K562 (cell line): ENCODE measurements around the gene B4GALT5. TPM values are rescaled to one million over a fixed set of nuclear protein-coding genes. Genes with fewer than 3 reads are reported as not detected.

Source experiments
- BRD4 ChIP-seq: fragments of 200-600 bp; sonication (generic); IDR thresholded peaks from 2 replicates; pipeline ENCODE4 v1.6.1; 2017; ENCODE audit warnings: inconsistent platforms
- CEBPB ChIP-seq: fragments of 450-650 bp; IDR thresholded peaks from 2 replicates; pipeline ENCODE4 v1.6.1; 2016; ENCODE audit warnings: missing genetic modification characterization, missing compliant biosample characterization
- ELF2 ChIP-seq: fragments of 250-450 bp; sonication (Bioruptor Pico); IDR thresholded peaks from 2 replicates; pipeline ENCODE4 v1.5.0; 2021; ENCODE audit warnings: mild to moderate bottlenecking
- FOXJ2 ChIP-seq: fragments of 200-800 bp; sonication (Bioruptor generic); IDR thresholded peaks from 2 replicates; pipeline ENCODE4 v1.6.1; 2016; ENCODE audit warnings: missing genetic modification characterization, missing compliant biosample characterization
- HDAC6 ChIP-seq: IDR thresholded peaks from 2 replicates; pipeline ENCODE4 v1.6.1; 2012; ENCODE audit warnings: low read depth, mild to moderate bottlenecking, control low read depth, inconsistent platforms, low read length, moderate library complexity
- PCBP1 ChIP-seq: fragments of 200-400 bp; formaldehyde crosslinking; IDR thresholded peaks from 2 replicates; pipeline ENCODE4 v1.6.1; 2018; ENCODE audit warnings: mild to moderate bottlenecking, low read depth, low read length; ENCODE audit not compliant: poor library complexity, severe bottlenecking
- RBBP5 ChIP-seq: fragments of 200-600 bp; sonication (generic); IDR thresholded peaks from 2 replicates; pipeline ENCODE4 v1.6.1; 2012; ENCODE audit warnings: borderline replicate concordance, mild to moderate bottlenecking, low read length, control low read depth, inconsistent platforms; ENCODE audit not compliant: insufficient read depth, poor library complexity, severe bottlenecking
- RFX1 ChIP-seq: fragments of 450-650 bp; IDR thresholded peaks from 2 replicates; pipeline ENCODE4 v1.6.1; 2016; ENCODE audit warnings: mild to moderate bottlenecking, moderate library complexity
- SMARCC2 ChIP-seq: fragments of 450-650 bp; IDR thresholded peaks from 2 replicates; pipeline ENCODE4 v1.6.1; 2017; ENCODE audit warnings: antibody characterized with exemption, moderate library complexity, mild to moderate bottlenecking, low read depth
- TGIF2 ChIP-seq: sonication (generic); formaldehyde crosslinking; IDR thresholded peaks from 2 replicates; pipeline ENCODE4 v1.8.1; 2022; ENCODE audit warnings: mild to moderate bottlenecking, missing genetic modification reagents, moderate library complexity
- ZNF347 ChIP-seq: fragments of 450-650 bp; formaldehyde crosslinking; IDR thresholded peaks from 2 replicates; pipeline ENCODE4 v1.4.0; 2020; ENCODE audit warnings: low read depth, mild to moderate bottlenecking, moderate library complexity
- ZSCAN29 ChIP-seq: fragments of 450-650 bp; IDR thresholded peaks from 2 replicates; pipeline ENCODE4 v1.6.1; 2017
- polyA plus RNA-seq, 8 experiments: library from polyadenylated mRNA; depleted of rRNA in 4 of 8; stranded (reverse) in 5 of 8; unstranded in 3 of 8; fragments of >200 nt; fragmentation: Nextera tagmentation in 2 of 8; fragmentation: Illumina TruSeq in 1 of 8; extraction: Ambion mirVana in 2 of 8; extraction: Trizol in 1 of 8; gene quantifications; 2 replicates each; pipeline versions ENCODE4 v1.2.1 to v1.2.3, GENCODE V29; 2011 to 2014; ENCODE audit warnings: inconsistent platforms in 1 of 8, missing spikeins in 1 of 8
- total RNA-seq, 7 experiments: library from RNA; depleted of rRNA in 6 of 7; stranded (reverse); fragments of >200 nt in 6 of 7; fragmentation: Illumina TruSeq in 2 of 7; extraction: Trizol in 2 of 7; gene quantifications; 2 replicates each; pipeline versions ENCODE4 v1.2.1 to v1.2.3, GENCODE V29; 2011 to 2021; ENCODE audit warnings: low replicate concordance in 1 of 7
- TF ChIP-seq, protein P1 (sequence below), 2 experiments: IDR thresholded peaks; 2 replicates each; pipeline ENCODE4 v1.6.1; 2012; ENCODE audit warnings: improper control_type of control experiment in 2 of 2, low read depth in 2 of 2, low read length in 2 of 2, borderline replicate concordance in 1 of 2
- TF ChIP-seq, protein P2 (sequence below): fragments of 150-350 bp; IDR thresholded peaks from 2 replicates; pipeline ENCODE4 v1.6.1; 2014; ENCODE audit warnings: low read depth, mild to moderate bottlenecking, low read length, borderline replicate concordance
- TF ChIP-seq, protein P3 (sequence below): fragments of 450-650 bp; formaldehyde crosslinking; IDR thresholded peaks from 2 replicates; pipeline ENCODE4 v1.4.0; 2020; ENCODE audit warnings: mild to moderate bottlenecking, mixed read lengths
- TF ChIP-seq, protein P4 (sequence below): fragments of 250-450 bp; sonication (Bioruptor Pico); IDR thresholded peaks from 2 replicates; pipeline ENCODE4 v1.4.0; 2020; ENCODE audit warnings: borderline replicate concordance
- TF ChIP-seq, protein P5 (sequence below): sonication (generic); IDR thresholded peaks from 2 replicates; pipeline ENCODE4 v1.6.1; 2016

The B4GALT5 gene
- total and polyA plus RNA-seq, 9 of the 15 experiments (the other 6 are each of a cell fraction or from before 2014, with no cell fraction given): 8.5 to 32.6 (median 23.4) TPM

DNA sequence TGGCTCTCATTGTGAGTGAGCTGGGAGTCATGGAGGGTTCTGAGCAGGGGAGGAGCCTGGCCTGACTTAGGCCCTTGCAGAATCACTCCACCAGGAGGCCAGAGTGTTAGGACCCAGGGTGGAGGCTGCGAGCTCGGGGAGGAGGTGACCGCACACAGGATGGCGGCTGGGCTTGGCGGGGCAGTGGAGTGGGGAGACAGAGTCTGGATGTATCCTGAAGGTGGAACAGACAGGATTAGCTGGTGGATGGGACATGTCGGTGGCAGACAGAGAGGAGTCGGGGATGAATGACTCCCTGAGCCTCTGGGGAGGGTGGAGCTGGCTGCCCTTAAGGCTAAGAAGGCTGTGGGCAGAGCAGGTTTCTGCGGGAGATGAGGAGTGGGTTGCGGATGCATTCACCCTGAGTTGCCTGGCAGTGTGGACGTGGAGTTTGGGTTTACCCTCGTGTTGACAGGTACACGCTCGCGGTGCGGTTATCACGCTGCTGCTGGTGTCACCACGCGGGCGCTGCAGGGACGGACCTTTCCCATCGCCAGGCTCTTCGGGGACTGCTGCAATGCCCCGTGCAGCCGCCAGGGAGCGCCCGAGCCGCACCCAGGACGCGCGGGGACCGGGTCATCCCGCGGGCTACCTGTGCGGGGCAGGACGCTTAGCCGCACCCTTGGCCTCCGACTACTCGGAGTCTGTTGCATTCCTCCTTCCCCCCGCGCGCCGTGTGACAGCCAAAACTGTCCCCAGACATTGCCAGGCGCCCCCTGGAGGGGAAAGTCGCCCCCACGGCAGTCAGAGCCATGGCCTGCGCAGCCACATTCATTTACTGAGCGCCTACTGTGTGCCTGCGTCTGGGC lies 102.8 kb downstream of the B4GALT5 start (continued):
- TF ChIP-seq FOXJ2 (tag) (no peak), RFX1 (no peak), HDAC6 (no peak), SMARCC2 (no peak), TGIF2 (CRISPR knock-in tag) (no peak), PCBP1 (peak; percentile 41), ZSCAN29 (no peak), CEBPB (tag) (no peak), ZNF347 (no peak), BRD4 (no peak), ELF2 (CRISPR knock-in tag) (no peak), RBBP5 (no peak)
- TF ChIP-seq, protein P1, sequence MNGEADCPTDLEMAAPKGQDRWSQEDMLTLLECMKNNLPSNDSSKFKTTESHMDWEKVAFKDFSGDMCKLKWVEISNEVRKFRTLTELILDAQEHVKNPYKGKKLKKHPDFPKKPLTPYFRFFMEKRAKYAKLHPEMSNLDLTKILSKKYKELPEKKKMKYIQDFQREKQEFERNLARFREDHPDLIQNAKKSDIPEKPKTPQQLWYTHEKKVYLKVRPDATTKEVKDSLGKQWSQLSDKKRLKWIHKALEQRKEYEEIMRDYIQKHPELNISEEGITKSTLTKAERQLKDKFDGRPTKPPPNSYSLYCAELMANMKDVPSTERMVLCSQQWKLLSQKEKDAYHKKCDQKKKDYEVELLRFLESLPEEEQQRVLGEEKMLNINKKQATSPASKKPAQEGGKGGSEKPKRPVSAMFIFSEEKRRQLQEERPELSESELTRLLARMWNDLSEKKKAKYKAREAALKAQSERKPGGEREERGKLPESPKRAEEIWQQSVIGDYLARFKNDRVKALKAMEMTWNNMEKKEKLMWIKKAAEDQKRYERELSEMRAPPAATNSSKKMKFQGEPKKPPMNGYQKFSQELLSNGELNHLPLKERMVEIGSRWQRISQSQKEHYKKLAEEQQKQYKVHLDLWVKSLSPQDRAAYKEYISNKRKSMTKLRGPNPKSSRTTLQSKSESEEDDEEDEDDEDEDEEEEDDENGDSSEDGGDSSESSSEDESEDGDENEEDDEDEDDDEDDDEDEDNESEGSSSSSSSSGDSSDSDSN (IDR thresholded peaks at IDR 0.05; ENCODE audit: borderline replicate concordance in 1 of 2, low read depth in 2 of 2, low read length in 2 of 2): no peak; a peak in 1 of 4 replicates
- TF ChIP-seq, protein P2, sequence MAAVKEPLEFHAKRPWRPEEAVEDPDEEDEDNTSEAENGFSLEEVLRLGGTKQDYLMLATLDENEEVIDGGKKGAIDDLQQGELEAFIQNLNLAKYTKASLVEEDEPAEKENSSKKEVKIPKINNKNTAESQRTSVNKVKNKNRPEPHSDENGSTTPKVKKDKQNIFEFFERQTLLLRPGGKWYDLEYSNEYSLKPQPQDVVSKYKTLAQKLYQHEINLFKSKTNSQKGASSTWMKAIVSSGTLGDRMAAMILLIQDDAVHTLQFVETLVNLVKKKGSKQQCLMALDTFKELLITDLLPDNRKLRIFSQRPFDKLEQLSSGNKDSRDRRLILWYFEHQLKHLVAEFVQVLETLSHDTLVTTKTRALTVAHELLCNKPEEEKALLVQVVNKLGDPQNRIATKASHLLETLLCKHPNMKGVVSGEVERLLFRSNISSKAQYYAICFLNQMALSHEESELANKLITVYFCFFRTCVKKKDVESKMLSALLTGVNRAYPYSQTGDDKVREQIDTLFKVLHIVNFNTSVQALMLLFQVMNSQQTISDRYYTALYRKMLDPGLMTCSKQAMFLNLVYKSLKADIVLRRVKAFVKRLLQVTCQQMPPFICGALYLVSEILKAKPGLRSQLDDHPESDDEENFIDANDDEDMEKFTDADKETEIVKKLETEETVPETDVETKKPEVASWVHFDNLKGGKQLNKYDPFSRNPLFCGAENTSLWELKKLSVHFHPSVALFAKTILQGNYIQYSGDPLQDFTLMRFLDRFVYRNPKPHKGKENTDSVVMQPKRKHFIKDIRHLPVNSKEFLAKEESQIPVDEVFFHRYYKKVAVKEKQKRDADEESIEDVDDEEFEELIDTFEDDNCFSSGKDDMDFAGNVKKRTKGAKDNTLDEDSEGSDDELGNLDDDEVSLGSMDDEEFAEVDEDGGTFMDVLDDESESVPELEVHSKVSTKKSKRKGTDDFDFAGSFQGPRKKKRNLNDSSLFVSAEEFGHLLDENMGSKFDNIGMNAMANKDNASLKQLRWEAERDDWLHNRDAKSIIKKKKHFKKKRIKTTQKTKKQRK: no peak
- TF ChIP-seq, protein P3, sequence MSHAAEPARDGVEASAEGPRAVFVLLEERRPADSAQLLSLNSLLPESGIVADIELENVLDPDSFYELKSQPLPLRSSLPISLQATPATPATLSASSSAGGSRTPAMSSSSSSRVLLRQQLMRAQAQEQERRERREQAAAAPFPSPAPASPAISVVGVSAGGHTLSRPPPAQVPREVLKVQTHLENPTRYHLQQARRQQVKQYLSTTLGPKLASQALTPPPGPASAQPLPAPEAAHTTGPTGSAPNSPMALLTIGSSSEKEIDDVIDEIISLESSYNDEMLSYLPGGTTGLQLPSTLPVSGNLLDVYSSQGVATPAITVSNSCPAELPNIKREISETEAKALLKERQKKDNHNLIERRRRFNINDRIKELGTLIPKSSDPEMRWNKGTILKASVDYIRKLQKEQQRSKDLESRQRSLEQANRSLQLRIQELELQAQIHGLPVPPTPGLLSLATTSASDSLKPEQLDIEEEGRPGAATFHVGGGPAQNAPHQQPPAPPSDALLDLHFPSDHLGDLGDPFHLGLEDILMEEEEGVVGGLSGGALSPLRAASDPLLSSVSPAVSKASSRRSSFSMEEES (CRISPR knock-in tag): no peak
- TF ChIP-seq, protein P4, sequence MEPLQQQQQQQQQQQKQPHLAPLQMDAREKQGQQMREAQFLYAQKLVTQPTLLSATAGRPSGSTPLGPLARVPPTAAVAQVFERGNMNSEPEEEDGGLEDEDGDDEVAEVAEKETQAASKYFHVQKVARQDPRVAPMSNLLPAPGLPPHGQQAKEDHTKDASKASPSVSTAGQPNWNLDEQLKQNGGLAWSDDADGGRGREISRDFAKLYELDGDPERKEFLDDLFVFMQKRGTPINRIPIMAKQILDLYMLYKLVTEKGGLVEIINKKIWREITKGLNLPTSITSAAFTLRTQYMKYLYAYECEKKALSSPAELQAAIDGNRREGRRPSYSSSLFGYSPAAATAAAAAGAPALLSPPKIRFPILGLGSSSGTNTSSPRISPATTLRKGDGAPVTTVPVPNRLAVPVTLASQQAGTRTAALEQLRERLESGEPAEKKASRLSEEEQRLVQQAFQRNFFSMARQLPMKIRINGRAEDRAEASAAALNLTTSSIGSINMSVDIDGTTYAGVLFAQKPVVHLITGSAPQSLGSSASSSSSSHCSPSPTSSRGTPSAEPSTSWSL (CRISPR knock-in tag): no peak
- TF ChIP-seq, protein P5, sequence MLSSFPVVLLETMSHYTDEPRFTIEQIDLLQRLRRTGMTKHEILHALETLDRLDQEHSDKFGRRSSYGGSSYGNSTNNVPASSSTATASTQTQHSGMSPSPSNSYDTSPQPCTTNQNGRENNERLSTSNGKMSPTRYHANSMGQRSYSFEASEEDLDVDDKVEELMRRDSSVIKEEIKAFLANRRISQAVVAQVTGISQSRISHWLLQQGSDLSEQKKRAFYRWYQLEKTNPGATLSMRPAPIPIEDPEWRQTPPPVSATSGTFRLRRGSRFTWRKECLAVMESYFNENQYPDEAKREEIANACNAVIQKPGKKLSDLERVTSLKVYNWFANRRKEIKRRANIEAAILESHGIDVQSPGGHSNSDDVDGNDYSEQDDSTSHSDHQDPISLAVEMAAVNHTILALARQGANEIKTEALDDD: no peak
